GM23248 (cell line): ENCODE measurements around the gene WSB1. TPM values are rescaled to one million over a fixed set of nuclear protein-coding genes. Genes with fewer than 3 reads are reported as not detected.
"Not testable (repeated sequence)": the region's sequence is repeated elsewhere in the genome, so short reads cannot be mapped to it uniquely, and the experiment has no call there.

ENCODE experiments used
- DNase-seq: peaks from one replicate; pipeline ENCODE4 v3.0.0-alpha.2; 2015
- H2AFZ ChIP-seq: fragments of 200-600 bp; sonication (generic); 2 replicates; pipeline ENCODE4 v1.6.1; 2016; ENCODE audit warnings: antibody characterized with exemption
- H3F3A ChIP-seq: fragments of 200-600 bp; sonication (generic); 2 replicates; pipeline ENCODE4 v1.6.1; 2016; ENCODE audit warnings: mild to moderate bottlenecking, antibody characterized with exemption, mixed run types; ENCODE audit not compliant: insufficient read depth
- H3K27ac ChIP-seq: fragments of 200-600 bp; sonication (generic); 2 replicates; pipeline ENCODE4 v1.5.1; 2016; ENCODE audit warnings: mild to moderate bottlenecking
- H3K27me3 ChIP-seq: fragments of 200-600 bp; sonication (generic); replicated peaks from 2 replicates; pipeline ENCODE4 v1.6.1; 2016; ENCODE audit warnings: mild to moderate bottlenecking; ENCODE audit not compliant: insufficient read depth
- H3K36me3 ChIP-seq: fragments of 200-600 bp; sonication (generic); 2 replicates; pipeline ENCODE4 v1.6.1; 2016; ENCODE audit warnings: low read depth, mild to moderate bottlenecking
- H3K4me1 ChIP-seq: fragments of 200-600 bp; sonication (generic); 2 replicates; pipeline ENCODE4 v1.6.1; 2016; ENCODE audit warnings: mild to moderate bottlenecking; ENCODE audit not compliant: insufficient read depth
- H3K4me2 ChIP-seq: fragments of 200-600 bp; sonication (generic); one replicate; pipeline ENCODE4 v1.6.1; 2016; ENCODE audit warnings: mild to moderate bottlenecking; ENCODE audit not compliant: unreplicated experiment
- H3K4me3 ChIP-seq: fragments of 200-600 bp; sonication (generic); 2 replicates; pipeline ENCODE4 v1.5.1; 2016; ENCODE audit warnings: mild to moderate bottlenecking
- H3K79me2 ChIP-seq: fragments of 200-600 bp; sonication (generic); 2 replicates; pipeline ENCODE4 v1.6.1; 2016; ENCODE audit warnings: mild to moderate bottlenecking; ENCODE audit not compliant: insufficient read depth
- H3K9ac ChIP-seq: fragments of 200-600 bp; sonication (generic); 2 replicates; pipeline ENCODE4 v1.6.1; 2016; ENCODE audit warnings: mild to moderate bottlenecking
- H3K9me2 ChIP-seq: fragments of 200-600 bp; sonication (generic); 2 replicates; pipeline ENCODE4 v1.6.1; 2016; ENCODE audit warnings: mixed run types, mild to moderate bottlenecking, moderate library complexity; ENCODE audit not compliant: insufficient read depth
- H3K9me3 ChIP-seq: fragments of 200-600 bp; sonication (generic); one replicate; pipeline ENCODE4 v1.6.1; 2017; ENCODE audit warnings: low read depth
- H4K20me1 ChIP-seq: fragments of 200-600 bp; sonication (generic); 2 replicates; pipeline ENCODE4 v1.6.0; 2016; ENCODE audit not compliant: insufficient read depth
- EZH2 ChIP-seq: fragments of 200-600 bp; sonication (generic); IDR thresholded peaks from 2 replicates; pipeline ENCODE4 v1.6.1; 2018; ENCODE audit warnings: antibody characterized with exemption, mild to moderate bottlenecking; ENCODE audit not compliant: insufficient read depth, poor library complexity, severe bottlenecking
- EZH2phosphoT487 ChIP-seq: fragments of 200-600 bp; sonication (generic); IDR thresholded peaks from 2 replicates; pipeline ENCODE4 v1.6.1; 2018; ENCODE audit warnings: antibody characterized with exemption, moderate library complexity, mild to moderate bottlenecking, low read depth; ENCODE audit not compliant: insufficient read depth
- WGBS, 2 experiments: methylation state at CpG; one replicate each; pipeline ENCODE4 v1.1.6; 2015 to 2017; ENCODE audit warnings: low lambda C conversion rate in 2 of 2, low coverage in 1 of 2; ENCODE audit errors: missing lambda C conversion rate in 2 of 2; 5-methylcytosine and 5-hydroxymethylcytosine counted together
- in situ Hi-C: fragments of 300-500 bp; cut with MboI; formaldehyde crosslinking; loops from 2 replicates; pipeline ENCODE4 v1.15.0; 2020
- polyA plus RNA-seq: library from polyadenylated mRNA; unstranded; fragments of >200 nt; fragmentation: Nextera tagmentation; extraction: Ambion mirVana; gene quantifications from 2 replicates; pipeline ENCODE4 v1.2.1, GENCODE V29; 2016
- total RNA-seq: library from RNA; depleted of rRNA; stranded (reverse); fragments of >200 nt; shearing (Covaris generic); gene quantifications from 2 replicates; pipeline ENCODE4 v1.2.3, GENCODE V29; 2014

WSB1 gene
- total and polyA plus RNA-seq, 2 experiments from 2014 or later: 127 to 135 TPM

- Histone ChIP-seq H3K4me1 (peaks cover 8% of the 10 kb centered on the region; the same call in 1 of the 2 replicates), H3K9me2 (no peaks in the 10 kb centered on the region), H2AFZ (no peak overlapping the region), H3K27ac (no peak overlapping the region), H3K79me2 (no peaks in the 10 kb centered on the region), H3K9me3 (no peaks in the 10 kb centered on the region), H3K4me2 (no peak overlapping the region), H4K20me1 (no peaks in the 10 kb centered on the region), H3K36me3 (no peaks in the 10 kb centered on the region), H3K27me3 (no peaks in the 10 kb centered on the region), H3K4me3 (no peak overlapping the region), H3K9ac (no peak overlapping the region), H3F3A (peaks cover 18% of the 10 kb centered on the region)
- TF ChIP-seq EZH2phosphoT487: no peak
- no peak for TF ChIP-seq EZH2
- WGBS, 2 experiments: 57 to 60% methylated on average over 2 of the region's 2 CpGs
- in situ Hi-C loops: loop anchor here (10.0 kb wide), 1 partner anchor 81 kb away; no protein-coding TSS in a partner anchor
- no peak for DNase-seq
Observed at GRCh38 chr17:27326051-27326450, 32.1 kb downstream of the WSB1 start.

- no peak overlapping the region for H3K4me3 ChIP-seq
- in situ Hi-C loops: loop anchor here (10.0 kb wide), 1 partner anchor 82 kb away; no protein-coding TSS in a partner anchor
Observed at GRCh38 chr17:27326585-27326984, 32.7 kb downstream of the WSB1 start.

GRCh38 chr17:27327397-27327796 lies 33.5 kb downstream of the WSB1 start:
- Histone ChIP-seq H3K4me3 (no peak overlapping the region), H3K27ac (no peak overlapping the region), H3F3A (peaks cover 14% of the 10 kb centered on the region), H3K9me3 (no peaks in the 10 kb centered on the region), H3K27me3 (no peaks in the 10 kb centered on the region), H3K4me1 (peaks cover 8% of the 10 kb centered on the region; the same call in 1 of the 2 replicates), H3K36me3 (no peaks in the 10 kb centered on the region), H3K4me2 (no peak overlapping the region), H3K9ac (no peak overlapping the region), H3K79me2 (no peaks in the 10 kb centered on the region), H2AFZ (no peak overlapping the region), H4K20me1 (no peaks in the 10 kb centered on the region), H3K9me2 (no peaks in the 10 kb centered on the region)
- in situ Hi-C loops: loop anchor here (10.0 kb wide), 1 partner anchor 83 kb away; no protein-coding TSS in a partner anchor
- no peak for DNase-seq
- 86% methylated on average over 7 of the region's 7 CpGs for WGBS, 2 experiments
- no peak for TF ChIP-seq EZH2
- TF ChIP-seq EZH2phosphoT487: no peak

More at GRCh38 chr17:27326585-27326984, 32.7 kb downstream of the WSB1 start:
- Histone ChIP-seq H3K4me2 (no peak overlapping the region), H3K27ac (no peak overlapping the region), H4K20me1 (no peaks in the 10 kb centered on the region), H3K4me1 (peaks cover 8% of the 10 kb centered on the region; the same call in 1 of the 2 replicates), H3F3A (peaks cover 17% of the 10 kb centered on the region), H3K36me3 (no peaks in the 10 kb centered on the region), H3K9ac (no peak overlapping the region), H3K27me3 (no peaks in the 10 kb centered on the region), H3K9me2 (no peaks in the 10 kb centered on the region), H2AFZ (no peak overlapping the region), H3K9me3 (no peaks in the 10 kb centered on the region), H3K79me2 (no peaks in the 10 kb centered on the region)
- WGBS, 2 experiments: 55 to 88% methylated on average over 1 of the region's 1 CpG
- no peak for DNase-seq
- no peak for TF ChIP-seq EZH2phosphoT487
- TF ChIP-seq EZH2: no peak

- WGBS, 2 experiments: 87 to 89% methylated on average over 4 of the region's 4 CpGs
- no peaks in the 10 kb centered on the region for H3K36me3 ChIP-seq
- peaks cover 9% of the 10 kb centered on the region; the same call in 1 of the 2 replicates for H3F3A ChIP-seq
- TF ChIP-seq EZH2: no peak
- no peak for TF ChIP-seq EZH2phosphoT487
- H3K9ac ChIP-seq: no peak overlapping the region
- H3K4me1 ChIP-seq: peaks cover 8% of the 10 kb centered on the region; the same call in 1 of the 2 replicates
- H4K20me1 ChIP-seq: no peaks in the 10 kb centered on the region
- no peak for DNase-seq
- no peak overlapping the region for H3K27ac ChIP-seq
- no peak overlapping the region for H3K4me2 ChIP-seq
- H3K79me2 ChIP-seq: no peaks in the 10 kb centered on the region
- no peak overlapping the region for H2AFZ ChIP-seq
- no peaks in the 10 kb centered on the region for H3K9me3 ChIP-seq
- in situ Hi-C loops: loop anchor here (10.0 kb wide), 1 partner anchor 83 kb away; no protein-coding TSS in a partner anchor
- H3K27me3 ChIP-seq: no peaks in the 10 kb centered on the region
- no peak overlapping the region for H3K4me3 ChIP-seq
- H3K9me2 ChIP-seq: no peaks in the 10 kb centered on the region
Observed at GRCh38 chr17:27327871-27328270, 34.0 kb downstream of the WSB1 start.

GRCh38 chr17:27328686-27329085 lies 34.8 kb downstream of the WSB1 start:
- 86 to 90% methylated on average over 9 of the region's 9 CpGs for WGBS, 2 experiments

More at GRCh38 chr17:27328686-27329085, 34.8 kb downstream of the WSB1 start:
- not testable (repeated sequence) for H3K9ac ChIP-seq, H4K20me1 ChIP-seq, H3K27me3 ChIP-seq, H3K9me2 ChIP-seq, H3K27ac ChIP-seq, H3K4me2 ChIP-seq, H3K36me3 ChIP-seq, H3K4me3 ChIP-seq, H3K9me3 ChIP-seq, H2AFZ ChIP-seq, H3K79me2 ChIP-seq, H3K4me1 ChIP-seq, DNase-seq
- 0 out of 2 replicates have a peak, but pooled peaks cover 10% of the 10 kb centered on the region for H3F3A ChIP-seq
- in situ Hi-C loops: loop anchor here (10.0 kb wide), 1 partner anchor 84 kb away; no protein-coding TSS in a partner anchor
